Middle frontal gyrus (tissue), 1 donor: ENCODE data around the gene RPTOR.

Source experiments
- DNase-seq: peaks from one replicate; pipeline ENCODE4 v3.0.0-alpha.2; 2015; ENCODE audit warnings: low spot score; ENCODE audit errors: extremely low spot score

RPTOR gene

GRCh38 chr17:80887639-80888175, 343.1 kb downstream of the RPTOR start:
- no peak for DNase-seq

DNA sequence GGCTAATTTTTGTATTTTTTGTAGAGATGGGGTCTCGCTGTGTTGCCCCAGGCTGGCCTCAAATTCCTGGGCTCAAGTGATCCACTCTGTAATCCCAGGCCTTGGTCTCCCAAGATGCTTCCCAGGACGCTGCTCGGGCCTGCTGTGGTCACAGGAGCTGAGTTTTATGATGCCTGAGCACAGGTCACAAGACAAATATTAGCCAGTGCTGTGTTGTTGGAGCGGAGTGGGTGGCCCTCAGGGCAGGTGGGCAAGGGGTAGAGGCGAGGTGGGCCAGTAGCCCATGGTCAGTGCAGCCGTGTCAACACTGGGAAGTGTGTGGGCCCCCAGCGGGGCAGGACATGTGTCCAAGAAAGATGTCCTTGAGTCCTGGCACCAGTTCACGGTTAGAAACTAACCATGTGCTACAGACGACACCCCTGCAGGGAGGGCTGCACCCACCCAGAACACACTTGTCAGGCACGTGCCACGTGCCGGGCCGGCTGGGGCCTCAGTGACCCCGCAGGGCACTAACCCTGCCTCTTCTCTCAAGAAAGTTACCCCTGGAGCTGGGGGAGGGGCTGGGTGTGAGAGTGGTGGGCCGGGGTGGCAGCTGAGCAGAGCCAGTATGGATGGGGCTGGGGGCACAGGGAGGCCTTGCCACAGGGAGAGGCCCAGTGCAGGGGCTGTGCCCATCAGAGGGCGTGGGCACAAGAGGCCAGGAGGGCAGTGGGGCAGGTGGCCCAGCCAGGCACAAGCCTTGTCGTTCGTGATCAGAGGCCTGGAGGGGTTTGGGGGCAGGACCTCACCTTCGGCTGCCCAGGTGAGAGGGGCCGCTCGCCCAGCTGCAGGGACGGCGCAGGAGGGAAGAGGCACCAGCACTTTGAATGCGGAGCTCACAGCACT, 343.9 kb downstream of the RPTOR start:
- no peak for DNase-seq

DNA sequence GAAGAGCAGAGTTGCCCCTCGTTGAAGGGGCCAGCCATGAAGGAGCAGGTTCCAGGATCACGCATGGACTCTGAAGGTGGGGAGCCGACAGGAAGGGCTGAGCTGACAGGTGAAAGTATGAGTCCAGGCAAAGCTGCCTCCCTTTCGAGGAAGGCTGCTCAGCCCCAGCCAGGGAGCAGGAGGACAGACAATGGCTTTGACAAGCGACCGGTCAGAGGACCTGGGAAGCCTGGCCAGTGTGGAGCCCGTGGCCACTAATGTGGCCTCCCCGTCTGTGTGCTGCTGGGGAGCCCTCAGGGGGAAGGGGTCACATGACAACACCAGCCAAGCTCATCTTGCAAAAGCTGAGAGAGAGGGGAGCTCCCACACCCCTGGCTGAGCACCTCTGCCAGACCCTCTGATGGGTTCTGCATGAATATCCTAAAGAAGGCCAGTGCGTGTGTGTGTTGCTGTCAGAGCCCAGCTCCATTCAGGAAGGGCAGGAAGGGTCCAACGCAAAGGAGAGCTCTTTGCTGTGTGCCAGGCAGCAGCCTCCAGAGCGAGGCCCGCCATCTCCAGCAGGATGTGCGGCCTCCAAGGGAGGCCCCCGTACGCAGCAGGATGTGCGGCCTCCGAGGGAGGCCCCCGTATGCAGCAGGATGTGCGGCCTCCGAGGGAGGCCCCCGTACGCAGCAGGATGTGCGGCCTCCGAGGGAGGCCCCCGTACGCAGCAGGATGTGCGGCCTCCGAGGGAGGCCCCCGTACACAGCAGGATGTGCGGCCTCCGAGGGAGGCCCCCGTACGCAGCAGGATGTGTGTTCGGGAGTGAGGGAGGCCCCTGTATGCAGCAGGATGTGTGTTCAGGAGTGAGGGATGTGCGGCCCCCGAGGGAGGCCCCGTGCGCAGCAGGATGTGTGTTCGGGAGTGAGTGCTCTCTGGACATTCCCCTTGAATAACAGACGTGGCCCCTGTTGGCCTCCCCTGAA, 344.9 kb downstream of the RPTOR start:
- DNase-seq, result no peak

DNA sequence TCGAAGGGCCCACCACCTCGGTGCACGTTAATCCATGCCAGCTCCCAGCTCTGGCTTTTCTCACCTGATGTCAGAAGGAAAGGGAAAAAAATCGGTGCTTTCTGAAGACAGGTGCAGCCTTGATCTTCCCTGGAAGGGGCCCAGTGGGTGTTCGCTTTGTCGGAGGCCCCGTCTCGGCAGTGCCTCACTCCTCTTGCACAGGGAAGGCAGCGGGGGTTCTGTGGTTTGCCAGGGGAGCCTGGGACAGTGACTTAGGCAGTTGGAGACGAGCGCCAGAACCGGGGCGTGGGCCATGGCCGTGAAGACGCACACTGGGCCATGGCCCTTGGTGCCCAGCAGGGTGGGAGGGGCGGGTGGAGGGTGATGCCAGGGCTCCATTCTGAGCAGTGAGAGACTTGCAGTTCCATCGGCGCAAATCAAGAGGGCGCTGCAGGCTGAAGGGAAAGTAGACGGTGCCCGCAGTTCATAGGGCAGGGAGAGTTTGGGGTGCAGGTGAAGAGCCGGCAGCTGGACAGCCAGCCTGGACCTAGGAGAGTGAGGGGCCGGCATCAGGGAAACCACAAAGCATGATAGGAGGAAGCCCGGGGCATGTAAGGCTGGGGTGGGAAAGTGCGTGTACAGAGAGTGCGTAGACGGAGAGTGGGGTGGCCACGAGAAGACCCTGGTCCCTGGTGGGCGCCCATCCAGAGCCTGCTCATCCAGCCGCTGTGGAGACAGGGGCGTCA, 345.7 kb downstream of the RPTOR start:
- DNase-seq, result no peak

DNA sequence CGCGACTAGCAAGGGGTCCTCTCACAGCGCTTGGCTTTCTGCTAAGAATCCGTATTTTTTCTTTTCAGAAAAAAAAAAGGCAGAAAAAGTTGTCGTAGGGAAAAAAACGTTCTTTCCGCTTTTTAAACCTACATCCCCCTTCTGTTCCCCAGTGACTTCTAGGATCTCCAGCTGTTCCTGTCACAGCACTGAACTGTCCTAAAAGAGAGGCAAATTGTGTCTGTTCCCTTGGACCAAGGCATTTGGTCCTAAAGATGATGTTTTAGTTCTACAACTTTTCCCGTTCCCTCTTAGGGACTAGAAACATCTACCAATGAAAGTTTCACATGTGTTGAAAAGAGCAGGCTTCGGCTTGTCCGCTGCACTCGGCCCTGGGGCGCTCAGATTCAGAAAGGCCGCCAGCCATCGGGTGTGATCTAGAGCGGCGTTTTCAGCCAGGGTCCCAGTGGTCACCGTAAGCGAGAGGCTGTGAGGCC, 346.3 kb downstream of the RPTOR start:
- no peak for DNase-seq

GRCh38 chr17:80891397-80892018, 346.9 kb downstream of the RPTOR start:
- no peak for DNase-seq

DNA sequence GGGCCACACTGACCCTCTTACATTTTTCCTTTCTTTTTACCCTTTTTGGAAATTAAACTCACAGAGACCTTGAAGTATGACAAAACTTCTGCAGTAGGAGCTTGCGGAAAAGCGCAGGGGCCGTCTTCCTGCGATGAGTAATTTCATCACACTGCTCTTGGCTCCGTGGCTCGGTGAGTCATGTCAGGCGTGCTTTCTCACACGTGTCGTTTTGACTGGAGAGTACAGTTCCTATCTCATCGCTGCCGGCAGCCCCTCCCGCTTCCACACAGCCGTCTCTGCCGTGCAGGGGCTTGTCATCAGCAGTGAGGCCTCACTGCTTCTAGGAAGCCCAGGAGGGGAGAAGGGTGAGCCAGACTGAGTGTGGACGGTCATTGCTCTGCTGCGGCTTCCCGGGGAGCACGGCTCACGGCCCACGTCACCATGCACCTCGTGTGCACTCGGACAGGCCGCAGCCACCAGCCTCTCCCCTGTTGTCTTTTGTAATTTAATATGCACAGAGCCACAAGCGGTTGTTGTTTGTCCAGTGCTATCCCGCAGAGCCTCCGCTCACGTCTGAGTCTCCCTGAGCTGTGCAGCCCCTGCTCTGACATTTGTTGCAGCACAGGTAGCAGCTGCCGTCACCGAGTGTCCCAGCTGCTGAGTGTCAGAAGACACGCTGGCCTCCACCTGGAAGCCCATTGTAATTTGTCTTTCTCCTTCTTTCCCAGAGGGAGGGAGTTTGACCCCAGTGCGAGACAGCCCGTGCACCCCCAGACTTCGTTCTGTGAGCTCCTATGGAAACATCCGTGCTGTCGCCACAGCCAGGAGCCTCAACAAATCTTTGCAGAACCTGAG, 347.6 kb downstream of the RPTOR start:
- DNase-seq, result peak; percentile 61

- no peak for DNase-seq
Measured at GRCh38 chr17:80892900-80893603, 348.4 kb downstream of the RPTOR start.

DNA sequence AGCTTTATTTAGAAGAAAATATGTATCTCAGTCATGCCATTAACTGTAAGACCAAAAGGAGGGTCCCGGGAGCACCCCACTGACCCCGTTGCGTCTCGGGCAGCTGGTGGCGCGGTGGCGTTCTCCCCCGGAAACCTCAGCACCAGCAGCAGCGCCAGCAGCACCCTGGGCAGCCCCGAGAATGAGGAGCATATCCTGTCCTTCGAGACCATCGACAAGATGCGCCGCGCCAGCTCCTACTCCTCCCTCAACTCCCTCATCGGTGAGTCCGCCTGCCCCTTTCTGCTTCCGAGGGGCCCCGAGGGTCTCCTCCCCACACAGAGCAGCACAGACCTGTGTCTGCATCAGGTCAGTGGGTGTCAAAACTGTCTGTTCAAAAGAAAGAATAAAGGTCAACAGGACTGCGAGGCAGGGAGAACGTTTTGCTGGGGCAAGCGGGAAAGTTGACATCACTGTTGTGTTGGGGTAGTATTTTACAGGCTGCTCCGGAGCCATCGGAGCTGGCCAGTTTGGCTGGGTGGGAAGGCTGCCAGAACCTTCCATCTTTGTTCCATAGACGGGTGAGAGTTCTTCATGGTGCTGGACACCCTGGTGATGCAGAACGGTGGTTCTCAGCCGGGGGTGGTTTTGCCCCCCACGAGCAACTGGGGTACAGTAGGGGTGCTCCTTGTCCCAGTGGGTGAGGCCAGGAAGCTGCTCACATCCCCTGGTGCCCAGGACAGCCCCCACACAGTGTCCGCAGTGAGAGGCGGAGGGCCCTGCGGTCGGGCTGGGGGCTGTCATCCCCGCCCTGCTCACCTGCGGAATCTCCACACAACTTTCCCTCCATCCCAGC, 349.2 kb downstream of the RPTOR start:
- DNase-seq, result no peak

GRCh38 chr17:80894439-80894721, 349.7 kb downstream of the RPTOR start:
- DNase-seq, result no peak

DNA sequence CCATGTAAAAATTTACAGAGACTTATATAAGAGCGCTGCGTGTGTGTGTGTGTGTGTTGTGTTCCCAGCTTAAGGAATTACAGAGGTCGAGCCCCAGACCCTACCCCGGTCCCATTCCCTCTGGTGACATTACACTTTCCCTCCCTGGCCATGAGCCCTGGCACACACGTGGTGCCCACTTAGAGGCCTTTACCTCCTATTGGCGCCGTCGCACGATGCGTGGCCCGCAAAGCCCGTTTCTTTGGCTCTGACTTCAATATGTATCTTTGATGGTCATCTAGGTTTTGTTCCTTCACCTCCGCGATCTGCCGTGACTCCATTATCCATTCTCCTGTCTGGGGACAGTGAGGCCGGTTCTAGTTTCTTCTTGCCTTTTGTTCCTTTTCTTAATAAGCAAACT, 350.1 kb downstream of the RPTOR start:
- no peak for DNase-seq

GRCh38 chr17:80895366-80895765, 350.7 kb downstream of the RPTOR start:
- no peak for DNase-seq

- DNase-seq, result no peak
Measured at GRCh38 chr17:80898716-80899115, 354.1 kb downstream of the RPTOR start.

DNA sequence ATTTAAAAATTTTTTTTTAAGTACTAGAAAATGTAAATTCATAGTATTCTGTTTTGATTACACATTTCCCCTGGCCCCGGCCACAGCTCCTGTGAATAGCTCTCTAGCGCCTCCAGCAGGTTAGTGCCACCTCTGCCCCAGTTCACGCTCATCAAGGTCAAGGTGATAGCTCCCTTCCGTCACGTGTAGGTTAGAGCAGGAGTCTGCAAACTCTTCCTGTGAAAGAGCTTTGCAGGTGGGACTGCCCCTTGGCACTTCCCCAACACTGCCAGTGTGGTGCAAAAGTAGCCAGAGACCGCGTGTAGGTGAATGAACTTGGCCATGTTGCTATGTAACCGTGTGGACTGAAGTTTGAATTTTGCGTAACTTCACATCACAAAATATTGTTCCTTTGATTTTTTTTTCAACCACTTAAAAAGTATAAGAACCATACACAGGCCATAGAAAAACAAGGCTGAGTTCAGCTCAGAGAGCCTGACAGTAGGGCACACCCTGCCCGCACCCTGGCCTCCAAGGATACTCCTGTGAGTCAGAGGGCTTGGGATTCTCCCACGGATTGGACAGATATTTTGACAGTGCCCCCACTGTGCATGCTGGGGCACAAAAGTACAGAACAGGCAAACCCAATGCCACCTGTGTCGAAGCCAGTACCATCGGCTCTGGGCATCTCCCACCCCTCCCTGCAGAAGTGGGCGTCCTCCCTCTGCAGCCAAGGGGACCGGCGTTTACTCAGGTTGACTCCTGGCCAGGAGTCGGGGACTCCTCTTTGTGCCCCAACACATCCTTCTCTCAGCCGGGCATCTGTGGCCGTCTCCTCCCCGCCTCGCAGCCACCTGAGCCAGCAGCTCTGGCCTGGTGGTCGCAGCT, 355.0 kb downstream of the RPTOR start:
- no peak for DNase-seq

DNA sequence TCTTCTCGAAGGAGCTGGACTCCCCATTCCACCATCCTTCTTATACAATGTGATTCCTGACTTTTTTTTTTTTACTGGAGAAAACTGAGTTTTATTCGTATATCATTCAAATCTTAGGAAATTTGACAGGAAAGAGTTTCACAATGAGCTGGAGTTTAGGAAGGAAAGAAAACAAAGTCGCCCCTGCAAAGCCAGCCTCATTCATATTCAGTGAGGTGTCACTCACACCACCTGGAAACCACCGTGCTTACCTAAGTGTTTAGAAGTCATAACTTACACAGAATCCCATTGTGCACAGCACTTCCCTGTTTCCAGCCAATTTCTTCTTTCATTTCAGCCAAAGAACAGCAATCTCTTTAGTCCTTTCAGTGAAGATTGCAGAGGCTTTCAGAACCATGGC, 356.7 kb downstream of the RPTOR start:
- DNase-seq, result no peak

DNA sequence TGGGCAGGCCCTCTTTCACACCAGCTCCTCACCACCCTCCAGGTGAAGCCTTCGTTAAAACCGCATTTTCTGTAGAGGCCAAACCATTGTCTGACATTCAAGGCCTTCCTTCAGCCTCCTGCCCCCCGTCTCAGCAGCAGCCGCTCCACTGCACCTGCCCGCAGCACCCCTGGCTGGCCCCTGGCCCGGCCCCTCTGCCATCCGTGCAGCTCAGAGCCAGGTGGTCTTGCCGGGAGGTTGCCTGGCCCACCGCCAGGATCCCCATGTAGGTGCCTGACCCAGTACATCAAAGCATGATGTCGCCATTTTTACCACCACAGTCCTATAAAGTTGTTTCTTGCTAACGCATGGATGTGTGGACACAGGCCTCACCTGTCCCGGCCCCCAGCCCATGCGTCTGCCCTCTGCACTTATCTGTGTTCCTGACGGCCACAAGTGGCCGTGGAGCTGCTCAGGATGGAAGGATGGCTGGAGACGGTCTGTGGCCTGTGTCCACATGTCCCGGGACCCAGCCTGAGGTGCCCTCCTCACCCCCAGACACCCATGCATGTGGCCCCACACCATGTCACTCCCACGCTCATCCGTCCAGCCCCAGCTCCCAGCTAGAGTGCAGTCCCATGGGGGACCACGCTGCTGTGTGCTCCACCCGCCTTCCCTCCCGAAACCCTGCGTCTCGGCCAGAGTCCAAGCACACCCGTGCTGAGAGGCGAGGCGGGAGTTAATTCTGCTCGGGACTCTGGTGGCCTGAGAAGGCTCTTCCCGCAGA, 357.7 kb downstream of the RPTOR start:
- DNase-seq, result no peak
